HPDE6-E6E7 (cell line): ENCODE measurements around the gene ENDOU.
A peak's percentile ranks its signal among the peaks of the same experiment; 100 is the strongest.
"Not testable (repeated sequence)": the region's sequence is repeated elsewhere in the genome, so short reads cannot be mapped to it uniquely, and the experiment has no call there.

Experiments used
- DNase-seq: peaks from one replicate; pipeline ENCODE4 v3.0.0; 2011; ENCODE audit warnings: missing footprints; ENCODE audit errors: extremely low spot score

ENDOU gene

GRCh38 chr12:47686645-47687240, 38.5 kb downstream of the ENDOU start:
- DNase-seq, result peak; percentile 42

GRCh38 chr12:47679785-47680184, 45.5 kb downstream of the ENDOU start:
- DNase-seq, result no peak

GRCh38 chr12:47672068-47672467, 53.2 kb downstream of the ENDOU start:
- DNase-seq, result no peak

- not testable (repeated sequence) for DNase-seq
Measured at GRCh38 chr12:47667935-47668334, 57.4 kb downstream of the ENDOU start.
